Activated naive CD4-positive, alpha-beta T cell treated with anti-CD3 and anti-CD28 coated beads, Interleukin-2, amount 10 ng/mL, durations not matched to agents 7 days and 5 days (primary cell): ENCODE measurements around the gene ZNF688.

ENCODE experiments used
- CTCF ChIA-PET: fragments of 350-600 bp; sonication (Branson Sonifier 250); formaldehyde crosslinking; loops from one replicate; lab custom pipeline; 2021; ENCODE audit warnings: antibody characterized with exemption; lab: Charles Lee
- DNase-seq: peaks from one replicate; pipeline ENCODE4 v3.0.0-alpha.2; 2020
- H3K27ac Mint-ChIP-seq: one replicate; pipeline ENCODE4 v1.8.0; 2021; ENCODE audit warnings: mild to moderate bottlenecking, moderate library complexity, mixed read lengths
- H3K27me3 Mint-ChIP-seq: one replicate; pipeline ENCODE4 v1.8.0; 2021; ENCODE audit warnings: mild to moderate bottlenecking, mixed read lengths
- H3K36me3 Mint-ChIP-seq: one replicate; pipeline ENCODE4 v1.8.0; 2021; ENCODE audit warnings: mixed read lengths
- H3K4me1 Mint-ChIP-seq: one replicate; pipeline ENCODE4 v1.8.0; 2021; ENCODE audit warnings: mixed read lengths
- H3K4me3 Mint-ChIP-seq: one replicate; pipeline ENCODE4 v1.8.0; 2021; ENCODE audit warnings: mild to moderate bottlenecking, moderate library complexity, mixed read lengths
- H3K9me3 Mint-ChIP-seq: one replicate; pipeline ENCODE4 v1.8.0; 2021; ENCODE audit warnings: mixed read lengths

Gene ZNF688

GRCh38 chr16:30571445-30572322 is at the start of gene ZNF688:
Gene ZNF688 (minus strand): TSS chr16:30571714. CDS start chr16:30571629, 85 bp downstream.
- DNase-seq = peak; percentile 98
- Mint-ChIP-seq H3K27ac (peak within 1 kb of the TSS; percentile 96), H3K9me3 (no peaks in the 10 kb centered on the region), H3K4me3 (peak within 1 kb of the TSS; percentile 86), H3K4me1 (peaks cover 58% of the 10 kb centered on the region), H3K36me3 (peaks cover 16% of the 10 kb centered on the region), H3K27me3 (no peaks in the 10 kb centered on the region)
- CTCF ChIA-PET = interaction anchor here (0.7 to 2.9 kb wide), 11 partner anchors 10 to 162 kb away, joined by 3 to 20 read pairs (median 5); partner anchors contain the start of genes DCTPP1, ZNF747 and ZNF764

GRCh38 chr16:30620169-30620568 is 48.7 kb upstream of the ZNF688 start:
- Mint-ChIP-seq H3K4me3 (no peak overlapping the region), H3K4me1 (peaks cover 4% of the 10 kb centered on the region), H3K9me3 (no peaks in the 10 kb centered on the region), H3K36me3 (no peaks in the 10 kb centered on the region), H3K27me3 (peaks cover 32% of the 10 kb centered on the region), H3K27ac (no peak overlapping the region)
- DNase-seq = no peak
- CTCF ChIA-PET = interaction anchor here (0.7 to 2.5 kb wide), 6 partner anchors 9 to 190 kb away, joined by 3 to 15 read pairs (median 4); partner anchors contain the start of gene DCTPP1

- Mint-ChIP-seq H3K27ac (no peak overlapping the region), H3K36me3 (no peaks in the 10 kb centered on the region), H3K4me3 (no peak overlapping the region), H3K4me1 (peaks cover 4% of the 10 kb centered on the region), H3K9me3 (no peaks in the 10 kb centered on the region), H3K27me3 (peaks cover 33% of the 10 kb centered on the region)
- CTCF ChIA-PET = interaction anchor here (0.7 to 2.5 kb wide), 6 partner anchors 9 to 190 kb away, joined by 3 to 15 read pairs (median 4); partner anchors contain the start of gene DCTPP1
- no peak for DNase-seq
These were observed 48.1 kb upstream of the ZNF688 start for GRCh38 chr16:30619638-30620037.

- Mint-ChIP-seq H3K27ac (no peak overlapping the region), H3K4me1 (peaks cover 5% of the 10 kb centered on the region), H3K4me3 (no peak overlapping the region), H3K9me3 (no peaks in the 10 kb centered on the region), H3K36me3 (no peaks in the 10 kb centered on the region), H3K27me3 (peaks cover 31% of the 10 kb centered on the region)
- no peak for DNase-seq
- CTCF ChIA-PET = interaction anchor here (0.7 to 2.5 kb wide), 6 partner anchors 7 to 21 kb away, joined by 3 to 15 read pairs (median 3); no protein-coding TSS in a partner anchor
These were observed 47.7 kb upstream of the ZNF688 start for GRCh38 chr16:30619202-30619601.

GRCh38 chr16:30615358-30616091 is 44.0 kb upstream of the ZNF688 start:
- DNase-seq = peak; percentile 87
- Mint-ChIP-seq H3K4me1 (peaks cover 15% of the 10 kb centered on the region), H3K36me3 (peaks cover under 1% of the 10 kb centered on the region), H3K27me3 (peaks cover 12% of the 10 kb centered on the region), H3K4me3 (no peak overlapping the region), H3K9me3 (no peaks in the 10 kb centered on the region), H3K27ac (no peak overlapping the region)
- CTCF ChIA-PET = interaction anchor here (0.6 to 3.6 kb wide), 31 partner anchors 8 to 552 kb away, joined by 3 to 34 read pairs (median 4); partner anchors contain the start of genes DCTPP1 and ZNF688

- H3K4me3 Mint-ChIP-seq = peak within 1 kb of the TSS; percentile 88
- peak; percentile 96 for DNase-seq
- H3K36me3 Mint-ChIP-seq = peaks cover 25% of the 10 kb centered on the region
- CTCF ChIA-PET = interaction anchor here (0.6 to 3.8 kb wide), 6 partner anchors 12 to 180 kb away, joined by 3 to 26 read pairs (median 3); partner anchors contain the start of gene DCTPP1
- H3K4me1 Mint-ChIP-seq = peaks cover 36% of the 10 kb centered on the region
- peak within 1 kb of the TSS; percentile 97 for H3K27ac Mint-ChIP-seq
- peaks cover 4% of the 10 kb centered on the region for H3K27me3 Mint-ChIP-seq
- H3K9me3 Mint-ChIP-seq = no peaks in the 10 kb centered on the region
These were observed 38.7 kb upstream of the ZNF688 start, which contains the start of gene ZNF689 for GRCh38 chr16:30609926-30610839. Gene ZNF689 (minus strand): TSS chr16:30610389. CDS start chr16:30610041, 348 bp downstream.

GRCh38 chr16:30609002-30609925 is 37.8 kb upstream of the ZNF688 start:
- Mint-ChIP-seq H3K4me1 (peaks cover 35% of the 10 kb centered on the region), H3K4me3 (peak overlapping the region; percentile 88), H3K27me3 (peaks cover 3% of the 10 kb centered on the region), H3K9me3 (no peaks in the 10 kb centered on the region), H3K36me3 (peaks cover 33% of the 10 kb centered on the region), H3K27ac (peak overlapping the region; percentile 97)
- peak; percentile 61 for DNase-seq
- CTCF ChIA-PET = interaction anchor here (0.5 to 3.8 kb wide), 9 partner anchors 9 to 179 kb away, joined by 3 to 26 read pairs (median 4); partner anchors contain the start of genes DCTPP1 and PRR14

GRCh38 chr16:30606004-30606403 is 34.5 kb upstream of the ZNF688 start:
- Mint-ChIP-seq H3K4me3 (no peak overlapping the region), H3K36me3 (peaks cover 43% of the 10 kb centered on the region), H3K9me3 (no peaks in the 10 kb centered on the region), H3K27ac (no peak overlapping the region), H3K27me3 (peaks cover 3% of the 10 kb centered on the region), H3K4me1 (peaks cover 29% of the 10 kb centered on the region)
- CTCF ChIA-PET = interaction anchor here (1.3 to 1.4 kb wide), 2 partner anchors 8 to 176 kb away, joined by 5 to 6 read pairs; partner anchors contain the start of gene DCTPP1
- DNase-seq = no peak

GRCh38 chr16:30605158-30605557 is 33.6 kb upstream of the ZNF688 start:
- Mint-ChIP-seq H3K27ac (no peak overlapping the region), H3K27me3 (no peaks in the 10 kb centered on the region), H3K4me3 (no peak overlapping the region), H3K9me3 (no peaks in the 10 kb centered on the region), H3K36me3 (peaks cover 39% of the 10 kb centered on the region), H3K4me1 (peaks cover 21% of the 10 kb centered on the region)
- CTCF ChIA-PET = interaction anchor here (1.2 kb wide), 1 partner anchor 14 kb away, joined by 3 read pairs; no protein-coding TSS in a partner anchor
- DNase-seq = no peak

GRCh38 chr16:30604316-30604947 is 32.9 kb upstream of the ZNF688 start:
- H3K4me3 Mint-ChIP-seq = no peak overlapping the region
- H3K27ac Mint-ChIP-seq = no peak overlapping the region
- H3K4me1 Mint-ChIP-seq = peaks cover 20% of the 10 kb centered on the region
- peaks cover 37% of the 10 kb centered on the region for H3K36me3 Mint-ChIP-seq
- no peaks in the 10 kb centered on the region for H3K27me3 Mint-ChIP-seq
- DNase-seq = no peak
- no peaks in the 10 kb centered on the region for H3K9me3 Mint-ChIP-seq
- CTCF ChIA-PET = interaction anchor here (1.2 kb wide), 1 partner anchor 15 kb away, joined by 3 read pairs; no protein-coding TSS in a partner anchor

- H3K27ac Mint-ChIP-seq = no peak overlapping the region
- H3K36me3 Mint-ChIP-seq = peaks cover 37% of the 10 kb centered on the region
- no peaks in the 10 kb centered on the region for H3K9me3 Mint-ChIP-seq
- H3K4me3 Mint-ChIP-seq = no peak overlapping the region
- CTCF ChIA-PET = no interaction called here
- peaks cover 15% of the 10 kb centered on the region for H3K4me1 Mint-ChIP-seq
- H3K27me3 Mint-ChIP-seq = no peaks in the 10 kb centered on the region
- no peak for DNase-seq
These were observed 32.4 kb upstream of the ZNF688 start for GRCh38 chr16:30603945-30604315.
